Measurements from ENCODE around the gene KDM7A.
"Not testable (repeated sequence)": the region's sequence is repeated elsewhere in the genome, so short reads cannot be mapped to it uniquely, and the experiment has no call there.

KDM7A gene

DNA sequence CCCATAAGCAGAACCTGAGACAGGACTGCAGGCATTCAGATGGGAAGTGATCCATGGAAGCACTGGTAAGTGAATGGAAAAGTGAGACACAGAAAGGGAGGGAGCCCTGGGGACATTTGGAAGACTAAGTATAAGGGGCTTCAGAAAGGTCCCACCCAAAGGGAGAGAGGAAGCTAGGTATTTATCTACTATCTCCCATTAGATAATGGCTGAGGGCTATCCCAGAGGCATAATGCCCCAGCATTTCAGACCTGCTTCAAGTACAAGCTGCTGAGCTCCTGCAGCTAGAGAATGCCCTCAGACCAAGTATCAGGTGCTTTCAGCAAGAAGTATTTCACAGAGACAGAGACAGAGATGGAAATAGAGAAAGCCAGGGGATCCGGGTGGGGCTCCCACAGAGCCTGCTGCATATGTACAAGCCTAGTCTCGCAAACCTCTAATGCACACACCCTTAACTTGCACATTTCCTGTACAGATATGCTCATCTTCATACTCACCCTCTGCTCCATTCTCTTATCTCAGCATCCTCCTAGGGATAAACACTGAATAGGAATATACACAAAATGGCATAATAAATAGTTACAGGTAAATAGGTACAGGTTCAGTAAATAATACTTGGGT, 20.2 kb downstream of the KDM7A start:
- no peak for FAIRE-seq

DNA sequence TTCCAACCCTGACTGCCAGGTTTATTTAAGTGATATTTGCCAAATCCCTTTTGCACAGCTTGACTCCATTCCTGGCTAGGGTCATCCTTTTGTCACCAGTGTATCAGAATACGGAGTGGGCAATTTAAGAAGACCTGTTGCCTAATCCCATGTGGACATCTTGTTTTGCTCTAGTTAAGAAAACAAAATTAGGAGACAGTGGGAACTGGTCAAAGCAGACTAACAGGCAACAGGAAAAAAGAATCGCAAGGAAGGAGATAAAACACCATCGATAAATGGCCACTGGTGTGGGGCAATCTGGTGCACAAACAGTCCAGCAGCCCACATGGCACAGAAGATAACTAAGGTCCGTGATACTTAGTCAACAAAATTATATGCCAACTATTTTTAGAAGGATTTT, 21.4 kb downstream of the KDM7A start:
- no peak for FAIRE-seq

- FAIRE-seq = no peak
Observed at GRCh38 chr7:140153666-140154161, 23.1 kb downstream of the KDM7A start.

GRCh38 chr7:140146574-140146973, 30.2 kb downstream of the KDM7A start:
- no peak for FAIRE-seq

DNA sequence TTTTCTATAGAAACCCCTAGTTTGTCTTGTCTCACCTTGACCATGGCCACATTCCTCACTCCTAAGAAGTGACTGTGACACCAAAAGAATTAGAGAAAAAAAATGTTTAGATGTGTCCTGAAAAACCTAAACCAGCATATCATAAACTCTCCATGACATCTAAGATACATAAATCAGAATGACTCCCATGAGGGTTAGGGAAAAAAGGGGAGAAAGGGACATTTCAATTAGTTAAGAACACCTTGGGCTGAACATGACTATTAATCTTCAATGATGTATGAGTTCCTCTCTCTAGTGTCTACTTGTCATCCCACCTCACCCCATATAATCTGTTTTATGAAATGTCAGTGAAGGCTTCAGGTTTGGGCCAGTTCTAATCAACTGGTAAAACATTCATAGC, 31.1 kb downstream of the KDM7A start:
- no peak for FAIRE-seq

- no peak for FAIRE-seq
Observed at GRCh38 chr7:140144821-140145220, 32.0 kb downstream of the KDM7A start.

GRCh38 chr7:140143997-140144396, 32.8 kb downstream of the KDM7A start:
- FAIRE-seq = no peak

- FAIRE-seq = peak; percentile 96
Observed at GRCh38 chr7:140142031-140142430, 34.8 kb downstream of the KDM7A start.

DNA sequence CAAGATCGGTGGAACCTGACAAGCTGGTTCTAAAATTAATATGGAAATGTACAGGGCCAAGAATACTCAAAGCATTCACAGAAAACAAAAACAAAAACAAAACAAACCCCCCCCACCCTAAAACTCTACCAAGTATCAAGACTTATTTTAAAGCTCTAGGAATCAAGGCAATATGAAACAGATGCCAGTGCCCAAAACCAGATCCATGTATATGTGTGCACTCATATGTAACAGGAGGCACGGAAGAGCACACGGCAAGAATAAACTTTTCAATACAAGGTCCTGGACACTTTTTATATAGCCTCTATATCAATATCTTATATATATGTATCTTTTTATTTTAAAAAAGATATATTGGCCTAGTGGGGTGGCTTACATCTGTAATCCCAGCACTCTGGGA, 35.5 kb downstream of the KDM7A start:
- FAIRE-seq = no peak

DNA sequence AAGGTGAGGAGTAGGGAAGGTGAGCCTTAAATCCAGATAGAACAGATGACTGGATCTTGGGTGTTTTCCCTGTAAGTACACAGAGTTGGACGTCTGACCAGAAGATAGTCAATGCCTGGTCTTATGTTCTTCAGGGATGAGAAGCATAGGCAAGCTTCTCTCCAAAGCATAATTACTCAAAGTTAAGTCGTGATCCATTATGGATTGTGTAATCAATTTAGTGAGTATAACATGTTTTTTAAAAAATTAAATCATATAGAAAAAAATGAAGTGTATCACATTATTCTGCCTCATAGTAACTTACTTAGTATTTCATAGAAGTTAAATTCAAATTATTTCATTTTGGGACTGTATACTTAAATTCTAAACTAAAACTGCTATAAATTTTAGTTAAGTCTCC, 39.7 kb downstream of the KDM7A start:
- FAIRE-seq = no peak

DNA sequence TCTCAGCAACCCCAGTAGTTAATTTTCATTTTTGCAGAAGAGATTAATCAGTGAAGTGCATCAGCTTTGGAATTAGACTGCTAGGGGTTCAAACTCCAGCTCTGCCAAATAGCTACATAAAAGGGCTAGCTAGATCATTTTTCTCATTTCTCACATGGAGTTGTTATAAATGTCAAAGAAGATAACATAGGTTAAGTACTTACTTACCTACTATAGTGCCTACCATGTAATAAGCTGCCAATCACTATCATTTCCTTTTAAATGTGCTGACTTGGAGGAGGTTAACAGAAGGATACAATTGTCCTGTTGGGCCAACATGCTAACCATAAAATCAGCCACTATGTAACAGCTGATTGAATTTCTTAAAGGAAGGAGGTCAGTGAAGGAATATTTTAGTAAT, 40.7 kb downstream of the KDM7A start:
- no peak for FAIRE-seq

GRCh38 chr7:140134039-140134438, 42.7 kb downstream of the KDM7A start:
- FAIRE-seq = no peak

DNA sequence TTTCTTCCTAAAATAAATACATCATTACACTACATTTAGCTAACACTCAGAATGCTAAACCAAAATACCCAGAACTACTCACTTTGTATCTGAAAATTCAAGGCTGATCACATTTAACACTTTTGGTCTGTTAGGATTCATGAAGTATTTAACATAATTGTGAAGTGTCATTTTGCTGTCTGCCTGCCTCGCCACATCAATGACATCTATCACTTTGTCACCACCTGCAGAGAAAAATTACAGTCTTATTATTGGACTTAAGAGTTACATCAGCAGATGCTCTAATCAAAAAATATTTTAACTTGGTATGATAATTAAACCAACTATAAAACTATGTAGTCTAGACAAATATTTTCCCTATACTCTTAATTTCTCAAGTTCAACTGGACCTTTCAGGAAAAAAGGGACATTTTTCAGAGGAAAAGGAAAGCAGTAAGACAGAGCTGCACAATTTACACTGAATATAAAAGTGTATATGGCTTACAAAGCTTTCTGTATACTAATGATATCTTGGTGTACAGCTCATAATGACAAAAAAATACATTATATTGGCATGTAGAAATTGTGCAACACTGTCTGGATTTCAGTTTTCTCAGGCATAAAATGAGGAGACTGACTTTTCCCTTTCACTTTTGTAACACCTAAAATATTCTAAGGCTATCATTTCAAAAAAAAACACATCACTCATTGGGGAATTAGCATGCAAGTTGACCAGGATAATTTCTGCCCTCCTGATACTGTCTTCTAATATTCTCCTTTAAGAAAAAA, 49.2 kb downstream of the KDM7A start:
- FAIRE-seq = no peak

- FAIRE-seq = no peak
Observed at GRCh38 chr7:140126435-140127034, 50.2 kb downstream of the KDM7A start.

DNA sequence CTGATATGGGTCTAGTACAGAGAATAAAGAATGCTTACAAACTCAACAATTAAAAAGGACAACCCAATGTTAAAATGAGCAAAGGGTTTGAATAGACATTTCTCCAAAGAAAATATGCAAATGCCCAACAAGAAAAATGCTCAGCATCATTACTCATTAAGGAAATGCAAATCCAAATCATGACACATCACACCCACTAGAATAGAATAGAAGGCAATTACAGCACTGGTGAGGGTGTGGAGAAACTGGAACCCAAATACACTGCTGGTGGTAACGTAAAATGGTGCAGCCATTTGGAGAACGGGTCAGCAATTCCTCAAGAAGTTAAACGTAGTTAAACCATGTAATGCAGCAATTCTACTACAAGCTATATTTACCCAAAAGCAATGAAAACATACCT, 53.8 kb downstream of the KDM7A start:
- no peak for FAIRE-seq

DNA sequence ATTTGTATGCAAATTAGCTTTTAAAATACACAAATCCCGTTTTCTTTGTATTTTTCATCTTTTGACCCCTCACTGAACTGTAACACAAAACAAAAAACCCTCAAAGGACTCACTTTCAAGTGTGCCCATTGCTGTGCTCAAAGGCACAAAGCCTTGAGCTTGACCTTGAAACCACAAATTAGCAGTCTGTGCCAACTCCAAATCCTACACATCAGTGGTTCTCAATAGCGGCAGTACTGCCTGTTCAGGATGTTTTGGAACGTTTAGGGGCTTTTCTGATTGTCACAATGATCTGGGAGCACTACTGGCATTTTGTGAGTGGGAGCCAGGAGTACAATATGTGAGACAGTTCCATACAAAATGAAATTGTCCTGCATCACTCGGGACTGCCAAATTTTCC, 55.5 kb downstream of the KDM7A start:
- FAIRE-seq = no peak

DNA sequence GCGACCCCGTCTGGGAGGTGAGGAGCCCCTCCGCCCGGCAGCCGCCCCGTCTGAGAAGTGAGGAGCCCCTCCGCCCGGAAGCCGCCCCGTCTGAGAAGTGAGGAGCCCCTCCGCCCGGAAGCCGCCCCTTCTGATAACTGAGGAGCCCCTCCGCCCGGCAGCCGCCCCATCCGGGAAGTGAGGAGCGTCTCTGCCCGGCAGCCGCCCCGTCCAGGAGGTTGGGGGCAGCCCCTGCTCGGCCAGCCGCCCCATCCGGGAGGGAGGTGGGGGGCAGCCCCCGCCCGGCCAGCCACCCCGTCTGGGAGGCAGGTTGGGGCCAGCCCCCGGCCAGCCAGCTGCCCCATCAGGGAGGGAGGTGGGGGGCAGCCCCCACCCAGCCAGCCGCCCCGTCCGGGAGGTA, 62.0 kb downstream of the KDM7A start:
- not testable (repeated sequence) for FAIRE-seq

DNA sequence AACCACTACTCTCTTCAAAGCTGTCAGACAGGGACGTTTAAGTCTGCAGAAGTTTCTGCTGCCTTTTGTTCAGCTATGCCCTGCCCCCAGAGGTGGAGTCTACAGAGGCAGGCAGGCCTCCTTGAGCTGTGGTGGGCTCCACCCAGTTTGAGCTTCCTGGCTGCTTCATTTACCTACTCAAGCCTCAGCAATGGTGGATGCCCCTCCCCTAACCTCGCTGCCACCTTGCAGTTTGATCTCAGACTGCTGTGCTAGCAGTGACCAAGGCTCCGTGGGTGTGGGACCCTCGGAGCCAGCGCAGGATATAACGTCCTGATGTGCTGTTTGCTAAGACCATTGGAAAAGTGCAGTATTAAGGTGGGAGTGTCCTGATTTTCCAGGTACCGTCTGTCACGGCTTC, 68.0 kb downstream of the KDM7A start:
- FAIRE-seq = not testable (repeated sequence)

- no peak for FAIRE-seq
Observed at GRCh38 chr7:140096459-140096858, 80.3 kb downstream of the KDM7A start.

- no peak for FAIRE-seq
Observed at GRCh38 chr7:140093375-140093774, 83.4 kb downstream of the KDM7A start.

DNA sequence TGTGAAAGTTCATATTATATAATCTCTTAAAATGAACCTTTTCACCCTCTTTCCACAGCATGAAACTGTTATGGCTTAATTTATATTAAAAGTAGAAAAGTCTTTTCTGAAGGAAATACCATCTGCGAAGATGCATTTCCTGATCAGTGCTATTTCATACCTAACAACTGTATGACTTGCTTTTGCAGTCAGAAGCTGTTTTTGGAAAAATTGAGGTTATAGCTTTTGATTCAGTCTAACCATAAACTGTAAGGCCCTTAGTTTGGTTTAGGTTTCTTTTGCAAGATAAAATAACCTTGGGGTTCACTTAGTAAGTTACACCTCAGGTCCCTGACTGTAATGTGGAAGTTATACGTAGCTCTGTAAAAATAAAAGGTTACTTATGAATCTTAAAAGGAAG, 91.3 kb downstream of the KDM7A start:
- no peak for FAIRE-seq

GRCh38 chr7:140084972-140085371, 91.8 kb downstream of the KDM7A start:
- FAIRE-seq = no peak

- no peak for FAIRE-seq
Observed at GRCh38 chr7:140084142-140084655, 92.6 kb downstream of the KDM7A start.

- FAIRE-seq = no peak
Observed at GRCh38 chr7:140082770-140083169, 94.0 kb downstream of the KDM7A start.
